GM12878 (cell line): ENCODE data around the gene SSTR1. TPM values are rescaled to one million over a fixed set of nuclear protein-coding genes. Genes with fewer than 3 reads are reported as not detected.

Experiments used
- ATAC-seq: fragments of 200-7000 bp; cut with Tn5 transposase; 3 replicates; pipeline ENCODE4 v1.9.1; 2020; ENCODE audit warnings: mild to moderate bottlenecking, moderate library complexity
- BruUV-seq: library from RNA; stranded (reverse); fragments of 400-500 nt; replicated peaks from 2 replicates; lab custom pipeline; 2021; lab: Mats Ljungman, UMichigan
- CTCF ChIA-PET: fragments of 300-600 bp; sonication (Branson Sonifier 250); formaldehyde crosslinking; extraction: SDS; loops from one replicate; lab custom pipeline; 2021; ENCODE audit warnings: inconsistent platforms; lab: Yijun Ruan, JAX
- POLR2A ChIA-PET: fragments of 350-600 bp; formaldehyde crosslinking; extraction: SDS; loops from one replicate; lab custom pipeline; 2021; ENCODE audit warnings: inconsistent platforms; lab: Charles Lee
- RAD21 ChIA-PET: fragments of 300-600 bp; sonication (Branson Sonifier 250); formaldehyde crosslinking; loops from one replicate; lab custom pipeline; 2023; ENCODE audit warnings: antibody characterized with exemption; ENCODE audit not compliant: unreplicated experiment; lab: Charles Lee
- SMC1A ChIA-PET: fragments of 300-600 bp; sonication (Branson Sonifier 250); formaldehyde crosslinking; loops from one replicate; lab custom pipeline; 2023; ENCODE audit not compliant: unreplicated experiment, uncharacterized antibody; lab: Charles Lee
- DNase-seq: peaks from one replicate; pipeline ENCODE4 v3.0.0-alpha.2; 2011; ENCODE audit warnings: low read depth, low spot score
- FAIRE-seq: peaks from 3 replicates; lab custom pipeline; 2011; peaks lifted over from hg19 to GRCh38; lab: Jason Lieb, UNC
- H2AFZ ChIP-seq: 2 replicates; pipeline ENCODE4 v1.6.0; 2011; ENCODE audit warnings: low read depth, low read length, control low read depth; ENCODE audit not compliant: control insufficient read depth
- H3K27ac ChIP-seq: 2 replicates; pipeline ENCODE4 v1.5.1; 2011; ENCODE audit warnings: control low read depth; ENCODE audit not compliant: control insufficient read depth, insufficient read depth
- H3K27me3 ChIP-seq, 2 experiments: replicated peaks in 1 of 2; 2 replicates each; pipeline versions ENCODE4 v1.6.0 to v1.6.1; 2011; ENCODE audit warnings: low read length in 1 of 2; ENCODE audit not compliant: control insufficient read depth in 2 of 2, insufficient read depth in 2 of 2
- H3K36me3 ChIP-seq, 2 experiments: 2 replicates each; pipeline ENCODE4 v1.5.1; 2011; ENCODE audit warnings: low read length in 1 of 2; ENCODE audit not compliant: control insufficient read depth in 2 of 2, insufficient read depth in 2 of 2
- H3K4me1 ChIP-seq: 2 replicates; pipeline ENCODE4 v1.6.1; 2011; ENCODE audit warnings: mild to moderate bottlenecking, low read length, moderate library complexity, mixed read lengths; ENCODE audit not compliant: control insufficient read depth, insufficient read depth
- H3K4me2 ChIP-seq: 2 replicates; pipeline ENCODE4 v1.6.0; 2011; ENCODE audit warnings: control low read depth; ENCODE audit not compliant: control insufficient read depth, insufficient read depth
- H3K4me3 ChIP-seq: fragments of 200-600 bp; sonication (generic); 2 replicates; pipeline ENCODE4 v1.5.1; 2016
- H3K79me2 ChIP-seq: 2 replicates; pipeline ENCODE4 v1.6.0; 2011; ENCODE audit warnings: low read length; ENCODE audit not compliant: control insufficient read depth, insufficient read depth
- H3K9ac ChIP-seq: 2 replicates; pipeline ENCODE4 v1.8.0; 2011; ENCODE audit warnings: low read length, control low read depth, mixed read lengths; ENCODE audit not compliant: control insufficient read depth, insufficient read depth
- H3K9me3 ChIP-seq: replicated peaks from 3 replicates; pipeline ENCODE4 v1.5.1; 2011; ENCODE audit warnings: mild to moderate bottlenecking, low read length; ENCODE audit not compliant: control insufficient read depth, insufficient read depth
- H4K20me1 ChIP-seq: 2 replicates; pipeline ENCODE4 v1.6.0; 2011; ENCODE audit not compliant: control insufficient read depth, insufficient read depth
- ATF7 ChIP-seq: fragments of 450-650 bp; IDR thresholded peaks from 2 replicates; pipeline ENCODE4 v1.6.1; 2016; ENCODE audit warnings: low read depth, mild to moderate bottlenecking
- BRCA1 ChIP-seq: IDR thresholded peaks from 2 replicates; pipeline ENCODE4 v1.6.1; 2011; ENCODE audit warnings: low read depth, low read length, improper control_type of control experiment
- CEBPZ ChIP-seq: fragments of 150-350 bp; IDR thresholded peaks from 2 replicates; pipeline ENCODE4 v1.6.1; 2016; ENCODE audit warnings: low read depth, low read length
- KAT2A ChIP-seq: conservative IDR thresholded peaks from 2 replicates; pipeline ENCODE4 v1.6.1; 2011; ENCODE audit warnings: low read depth, low read length; ENCODE audit not compliant: control insufficient read depth
- PBX3 ChIP-seq: IDR thresholded peaks from 2 replicates; pipeline ENCODE4 v1.6.1; 2011; ENCODE audit warnings: mild to moderate bottlenecking, low read depth, low read length, moderate library complexity; ENCODE audit not compliant: insufficient replicate concordance
- SMC3 ChIP-seq: IDR thresholded peaks from 2 replicates; pipeline ENCODE4 v1.6.1; 2011; ENCODE audit warnings: low read length, improper control_type of control experiment, borderline replicate concordance
- USF2 ChIP-seq: IDR thresholded peaks from 2 replicates; pipeline ENCODE4 v1.6.1; 2011; ENCODE audit warnings: low read depth, low read length, improper control_type of control experiment, borderline replicate concordance
- YBX1 ChIP-seq: fragments of 450-650 bp; IDR thresholded peaks from 2 replicates; pipeline ENCODE4 v1.6.1; 2016; ENCODE audit warnings: antibody characterized with exemption
- YY1 ChIP-seq: IDR thresholded peaks from 2 replicates; pipeline ENCODE4 v1.6.1; 2011; ENCODE audit warnings: low read depth, mild to moderate bottlenecking, low read length
- WGBS: methylation state at CpG from one replicate; pipeline ENCODE4 v1.1.6; 2016; ENCODE audit warnings: low lambda C conversion rate; ENCODE audit not compliant: insufficient replicate concordance, insufficient coverage; ENCODE audit errors: missing lambda C conversion rate; 5-methylcytosine and 5-hydroxymethylcytosine counted together
- in situ Hi-C: fragments of 300-500 bp; cut with MboI; formaldehyde crosslinking; loops from 9 replicates; pipeline ENCODE4 v1.14.3; 2018; ENCODE audit warnings: mixed read lengths
- intact Hi-C: fragments of 100-400 bp; cut with micrococcal nuclease; formaldehyde crosslinking; loops from one replicate; pipeline ENCODE4 v1.14.2; 2022; ENCODE audit not compliant: unreplicated experiment
- polyA plus RNA-seq, 11 experiments: library from polyadenylated mRNA; depleted of rRNA in 4 of 11; unstranded in 6 of 11; stranded (reverse) in 5 of 11; fragments of >200 nt; fragmentation: Nextera tagmentation in 4 of 11; fragmentation: Illumina TruSeq in 1 of 11; extraction: Ambion mirVana in 4 of 11; extraction: Trizol in 1 of 11; gene quantifications; 1 replicate in 1 of 11; 2 replicates in 10 of 11; pipeline versions ENCODE4 v1.2.1 to v1.2.3, GENCODE V29; 2011 to 2016; ENCODE audit warnings: inconsistent platforms in 2 of 11, missing spikeins in 2 of 11, low read depth in 1 of 11
- total RNA-seq, 4 experiments: library from RNA; depleted of rRNA in 3 of 4; stranded (reverse); fragments of >200 nt in 3 of 4; fragmentation: Illumina TruSeq in 1 of 4; extraction: Trizol in 1 of 4; gene quantifications; 2 replicates each; pipeline versions ENCODE4 v1.2.1 to v1.2.3, GENCODE V29; 2013 to 2021

Gene SSTR1
- total and polyA plus RNA-seq, 10 of the 15 experiments (the other 5 are each of a cell fraction or from before 2014, with no cell fraction given), result 0.01 to 0.05 TPM; not detected in 8

GRCh38 chr14:38207377-38207735 is 348 bp upstream of the SSTR1 start (continued):
- TF ChIP-seq CEBPZ, result no peak
- no peak for TF ChIP-seq YBX1
- TF ChIP-seq KAT2A, result no peak

GRCh38 chr14:38208618-38209562 is 1.2 kb downstream of the SSTR1 start:
- H3K27me3 ChIP-seq, result no peaks in the 10 kb centered on the region
- ATAC-seq, result no peak
- TF ChIP-seq USF2 (no peak), PBX3 (no peak), ATF7 (no peak), SMC3 (no peak), BRCA1 (no peak), YY1 (no peak)
- TF ChIP-seq, all 136 proteins: peak for 0
- no peak overlapping the region for H3K4me2 ChIP-seq
- ChIA-PET POLR2A (no interaction called here), CTCF (no interaction called here), SMC1A (no interaction called here), RAD21 (no interaction called here)
- in situ Hi-C loops (no loop called here), intact Hi-C loops (no loop called here)
- no peaks in the 10 kb centered on the region for H3K36me3 ChIP-seq
- no TSS peak for BruUV-seq
- H4K20me1 ChIP-seq, result no peaks in the 10 kb centered on the region
- WGBS, result 37% methylated on average over 35 of the region's 59 CpGs
- DNase-seq (no peak), FAIRE-seq (no peak)
- H3K4me3 ChIP-seq, result no peak overlapping the region
- no peak overlapping the region for H3K27ac ChIP-seq
- no peaks in the 10 kb centered on the region; the same call in 2 of the 3 replicates for H3K9me3 ChIP-seq
- no peaks in the 10 kb centered on the region for H3K4me1 ChIP-seq
- H3K79me2 ChIP-seq, result no peaks in the 10 kb centered on the region
- H3K9ac ChIP-seq, result no peak overlapping the region
- no peak overlapping the region for H2AFZ ChIP-seq
